CD14-positive monocyte (primary cell): Measurements from ENCODE around the gene OTOG. TPM values are rescaled to one million over a fixed set of nuclear protein-coding genes. Genes with fewer than 3 reads are reported as not detected.

Experiments used
- DNase-seq, 3 donors: peaks; one replicate each; pipeline ENCODE4 v3.0.0-alpha.2; 2011 to 2022
- H2AFZ ChIP-seq: 2 replicates; pipeline ENCODE4 v1.6.0; 2012; ENCODE audit warnings: mild to moderate bottlenecking, low read depth, low read length, inconsistent platforms; ENCODE audit not compliant: insufficient read depth, poor library complexity, severe bottlenecking
- H3K27ac ChIP-seq, 2 donors: 1 replicate in 1 of 2; 2 replicates in 1 of 2; pipeline ENCODE4 v1.5.1; 2012 to 2013; ENCODE audit warnings: low read length in 2 of 2, control low read depth in 1 of 2, inconsistent platforms in 1 of 2, low read depth in 1 of 2, mild to moderate bottlenecking in 1 of 2
- H3K27me3 ChIP-seq, 2 donors: one replicate each; pipeline versions ENCODE4 v1.6.0 to v1.6.1; 2011 to 2013; ENCODE audit warnings: low read length in 2 of 2; ENCODE audit not compliant: control insufficient read depth in 2 of 2, insufficient read depth in 2 of 2
- H3K36me3 ChIP-seq, 2 donors: replicated peaks in 1 of 2; 1 replicate in 1 of 2; 2 replicates in 1 of 2; pipeline versions ENCODE4 v1.5.1 to v1.6.1; 2012 to 2013; ENCODE audit warnings: low read length in 2 of 2, control low read depth in 1 of 2, inconsistent platforms in 1 of 2, mild to moderate bottlenecking in 1 of 2; ENCODE audit not compliant: insufficient read depth in 2 of 2, control insufficient read depth in 1 of 2
- H3K4me1 ChIP-seq, 2 donors: 1 replicate in 1 of 2; 2 replicates in 1 of 2; pipeline versions ENCODE4 v1.5.1 to v1.6.1; 2012 to 2013; ENCODE audit warnings: low read length in 2 of 2, control low read depth in 1 of 2, inconsistent platforms in 1 of 2, mild to moderate bottlenecking in 1 of 2, moderate library complexity in 1 of 2; ENCODE audit not compliant: insufficient read depth in 2 of 2, control insufficient read depth in 1 of 2
- H3K4me2 ChIP-seq: replicated peaks from 2 replicates; pipeline ENCODE3; 2012; ENCODE audit warnings: low read length, moderate library complexity, mild to moderate bottlenecking; ENCODE audit not compliant: poor library complexity, severe bottlenecking; ENCODE audit errors: extremely low read depth
- H3K4me3 ChIP-seq, 3 experiments: fragments of 200-600 bp in 1 of 3; sonication (generic) in 1 of 3; replicated peaks in 1 of 3; 1 replicate in 2 of 3; 2 replicates in 1 of 3; pipeline ENCODE4 v1.5.1; 2011 to 2013; ENCODE audit warnings: low read length in 3 of 3, mild to moderate bottlenecking in 3 of 3, control low read depth in 2 of 3, low read depth in 2 of 3, inconsistent platforms in 1 of 3, moderate library complexity in 1 of 3
- H3K79me2 ChIP-seq: 2 replicates; pipeline ENCODE4 v1.6.0; 2012; ENCODE audit warnings: mild to moderate bottlenecking, control low read depth, inconsistent platforms, low read length, moderate library complexity; ENCODE audit not compliant: insufficient read depth
- H3K9ac ChIP-seq: 2 replicates; pipeline ENCODE4 v1.6.0; 2017; ENCODE audit warnings: low read length, mild to moderate bottlenecking; ENCODE audit not compliant: insufficient read depth, poor library complexity, severe bottlenecking
- H3K9me3 ChIP-seq, 2 donors: replicated peaks in 1 of 2; 1 replicate in 1 of 2; 2 replicates in 1 of 2; pipeline versions ENCODE4 v1.5.1 to v1.6.1; 2012 to 2013; ENCODE audit warnings: low read length in 2 of 2, control low read depth in 1 of 2; ENCODE audit not compliant: control insufficient read depth in 1 of 2, insufficient read depth in 1 of 2
- H4K20me1 ChIP-seq: 2 replicates; pipeline ENCODE4 v1.6.0; 2012; ENCODE audit warnings: mild to moderate bottlenecking, low read length, control low read depth, moderate library complexity; ENCODE audit not compliant: insufficient read depth
- H3K27ac Mint-ChIP-seq, 7 donors: one replicate each; pipeline ENCODE4 v1.8.0; 2020; ENCODE audit warnings: mild to moderate bottlenecking in 7 of 7, mixed read lengths in 7 of 7, moderate library complexity in 6 of 7, inconsistent platforms in 2 of 7
- H3K27me3 Mint-ChIP-seq, 3 donors: one replicate each; pipeline ENCODE4 v1.8.0; 2021 to 2022; ENCODE audit warnings: low read depth in 3 of 3, mild to moderate bottlenecking in 3 of 3, mixed read lengths in 3 of 3, moderate library complexity in 3 of 3, inconsistent platforms in 1 of 3
- H3K36me3 Mint-ChIP-seq, 2 donors: one replicate each; pipeline ENCODE4 v1.8.0; 2020; ENCODE audit warnings: mixed read lengths in 2 of 2, inconsistent platforms in 1 of 2, mild to moderate bottlenecking in 1 of 2
- H3K4me1 Mint-ChIP-seq: one replicate; pipeline ENCODE4 v1.8.0; 2020; ENCODE audit warnings: mild to moderate bottlenecking, mixed read lengths
- H3K4me3 Mint-ChIP-seq, 2 donors: one replicate each; pipeline ENCODE4 v1.8.0; 2020; ENCODE audit warnings: mild to moderate bottlenecking in 2 of 2, mixed read lengths in 2 of 2, moderate library complexity in 1 of 2
- H3K9me3 Mint-ChIP-seq, 7 donors: one replicate each; pipeline ENCODE4 v1.8.0; 2020 to 2022; ENCODE audit warnings: mixed read lengths in 7 of 7, mild to moderate bottlenecking in 6 of 7, moderate library complexity in 6 of 7, inconsistent platforms in 2 of 7
- WGBS: methylation state at CpG from one replicate; pipeline ENCODE4 v1.1.5; 2013; ENCODE audit warnings: missing lambda C conversion rate; ENCODE audit not compliant: insufficient coverage; 5-methylcytosine and 5-hydroxymethylcytosine counted together
- intact Hi-C, 2 donors: fragments of 100-400 bp; cut with micrococcal nuclease; formaldehyde crosslinking; loops; one replicate each; pipeline versions ENCODE4 v1.15.0 to v1.15.1; 2023
- polyA plus RNA-seq, 3 donors: library from polyadenylated mRNA; depleted of rRNA in 1 of 3; unstranded in 2 of 3; stranded (reverse) in 1 of 3; fragments of 300-500 nt in 2 of 3; fragments of >200 nt in 1 of 3; fragmentation: Illumina TruSeq in 2 of 3; gene quantifications; 1 replicate in 2 of 3; 2 replicates in 1 of 3; pipeline ENCODE4 v1.2.3, GENCODE V29; 2012 to 2021
- TF ChIP-seq, protein P1 (sequence below): fragments of 200-600 bp; IDR thresholded peaks from one replicate; pipeline ENCODE4 v1.8.0; 2022; ENCODE audit warnings: antibody characterized with exemption, mild to moderate bottlenecking

The OTOG gene
- polyA plus RNA-seq, 3 donors: not detected

DNA sequence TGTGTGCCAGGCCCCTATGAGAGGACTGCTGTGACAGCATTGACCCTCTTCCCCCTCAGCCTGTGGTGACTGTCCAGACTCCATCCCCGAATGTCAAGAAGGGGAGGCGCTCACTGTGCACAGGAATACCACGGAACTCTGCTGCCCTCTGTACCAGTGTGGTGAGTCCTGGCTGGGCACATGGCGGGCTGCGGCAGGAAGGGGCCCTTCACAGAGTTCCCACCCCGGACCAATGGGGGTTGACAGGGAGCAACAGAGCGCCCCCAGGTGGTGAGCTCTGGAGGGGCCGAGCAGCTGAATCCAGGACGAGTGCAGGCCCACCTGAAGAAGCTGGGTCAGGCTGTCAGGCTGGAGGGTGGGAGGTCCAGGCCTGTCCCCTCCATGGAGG is 88.5 kb downstream of the OTOG start:
- Histone ChIP-seq H4K20me1 (no peaks in the 10 kb centered on the region), H3K4me2 (no peak overlapping the region), H3K9me3 (no peaks in the 10 kb centered on the region), H2AFZ (no peak overlapping the region), H3K27me3 (no peaks in the 10 kb centered on the region), H3K9ac (no peak overlapping the region), H3K79me2 (no peaks in the 10 kb centered on the region), H3K4me1 (no peaks in the 10 kb centered on the region), H3K36me3 (no peaks in the 10 kb centered on the region), H3K27ac (no peak overlapping the region), H3K4me3 (no peak overlapping the region)
- intact Hi-C loops: no loop called here
- Mint-ChIP-seq H3K27me3 (peaks cover 0 to 2% (median 0%) of the 10 kb centered on the region in 3 donors), H3K27ac (no peak overlapping the region), H3K4me3 (no peak overlapping the region), H3K4me1 (no peaks in the 10 kb centered on the region), H3K36me3 (no peaks in the 10 kb centered on the region), H3K9me3 (no peaks in the 10 kb centered on the region)
- no peak for DNase-seq
- TF ChIP-seq, protein P1, sequence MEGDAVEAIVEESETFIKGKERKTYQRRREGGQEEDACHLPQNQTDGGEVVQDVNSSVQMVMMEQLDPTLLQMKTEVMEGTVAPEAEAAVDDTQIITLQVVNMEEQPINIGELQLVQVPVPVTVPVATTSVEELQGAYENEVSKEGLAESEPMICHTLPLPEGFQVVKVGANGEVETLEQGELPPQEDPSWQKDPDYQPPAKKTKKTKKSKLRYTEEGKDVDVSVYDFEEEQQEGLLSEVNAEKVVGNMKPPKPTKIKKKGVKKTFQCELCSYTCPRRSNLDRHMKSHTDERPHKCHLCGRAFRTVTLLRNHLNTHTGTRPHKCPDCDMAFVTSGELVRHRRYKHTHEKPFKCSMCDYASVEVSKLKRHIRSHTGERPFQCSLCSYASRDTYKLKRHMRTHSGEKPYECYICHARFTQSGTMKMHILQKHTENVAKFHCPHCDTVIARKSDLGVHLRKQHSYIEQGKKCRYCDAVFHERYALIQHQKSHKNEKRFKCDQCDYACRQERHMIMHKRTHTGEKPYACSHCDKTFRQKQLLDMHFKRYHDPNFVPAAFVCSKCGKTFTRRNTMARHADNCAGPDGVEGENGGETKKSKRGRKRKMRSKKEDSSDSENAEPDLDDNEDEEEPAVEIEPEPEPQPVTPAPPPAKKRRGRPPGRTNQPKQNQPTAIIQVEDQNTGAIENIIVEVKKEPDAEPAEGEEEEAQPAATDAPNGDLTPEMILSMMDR: no peak
- WGBS: 89% methylated on average over 9 of the region's 9 CpGs

DNA sequence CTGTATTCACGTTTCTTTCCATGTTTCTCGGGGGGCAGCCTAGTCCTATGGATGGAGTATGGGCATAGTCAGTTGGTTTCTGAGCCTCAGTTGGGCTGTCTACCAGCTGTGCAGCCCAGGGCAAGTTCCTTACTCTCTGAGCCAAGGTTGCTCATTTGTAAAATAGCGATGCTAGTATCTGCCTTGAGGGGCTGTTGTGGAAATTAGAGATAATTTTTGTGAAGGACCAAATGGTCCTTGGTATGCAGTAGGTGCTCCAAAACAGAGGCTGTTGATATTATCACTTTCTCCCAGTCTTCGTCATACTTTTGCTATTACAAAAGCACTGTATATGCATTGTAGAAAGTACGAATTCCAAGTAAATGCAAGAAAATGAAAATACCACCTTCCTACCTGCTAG is 89.7 kb downstream of the OTOG start:
- Mint-ChIP-seq H3K4me1 (no peaks in the 10 kb centered on the region), H3K9me3 (no peaks in the 10 kb centered on the region), H3K27me3 (peaks cover 0 to 2% (median 0%) of the 10 kb centered on the region in 3 donors), H3K4me3 (no peak overlapping the region), H3K36me3 (no peaks in the 10 kb centered on the region), H3K27ac (no peak overlapping the region)
- H4K20me1 ChIP-seq: no peaks in the 10 kb centered on the region
- 80% methylated on average over 1 of the region's 5 CpGs for WGBS
- H3K79me2 ChIP-seq: no peaks in the 10 kb centered on the region
- H3K9me3 ChIP-seq: no peaks in the 10 kb centered on the region
- no peak overlapping the region for H3K27ac ChIP-seq
- TF ChIP-seq, protein P1: no peak
- no peak overlapping the region for H3K4me3 ChIP-seq
- no peak overlapping the region for H2AFZ ChIP-seq
- no peaks in the 10 kb centered on the region for H3K36me3 ChIP-seq
- no peak overlapping the region for H3K9ac ChIP-seq
- no peaks in the 10 kb centered on the region for H3K4me1 ChIP-seq
- no peaks in the 10 kb centered on the region for H3K27me3 ChIP-seq
- no peak overlapping the region for H3K4me2 ChIP-seq
- DNase-seq: no peak
- intact Hi-C loops: no loop called here
